Stomach (tissue), 4 donors: ENCODE data around the gene PIANP.
A peak's percentile ranks its signal among the peaks of the same experiment; 100 is the strongest.

Experiments
- CTCF ChIP-seq, 7 experiments: fragments of 450-650 bp in 4 of 7; fragments of 200-600 bp in 3 of 7; sonication (generic) in 3 of 7; IDR thresholded peaks; one replicate each; pipeline ENCODE4 v1.5.1; 2016 to 2019; ENCODE audit warnings: antibody characterized with exemption in 7 of 7, control low read depth in 2 of 7, mild to moderate bottlenecking in 1 of 7
- EP300 ChIP-seq: sonication (generic); formaldehyde crosslinking; IDR thresholded peaks from one replicate; pipeline ENCODE4 v1.6.1; 2017; ENCODE audit warnings: antibody characterized with exemption
- POLR2A ChIP-seq, 4 donors: fragments of 450-650 bp; IDR thresholded peaks; one replicate each; pipeline ENCODE4 v1.6.1; 2016; ENCODE audit warnings: antibody characterized with exemption in 4 of 4, control low read depth in 2 of 4, mild to moderate bottlenecking in 1 of 4, moderate library complexity in 1 of 4
- POLR2AphosphoS5 ChIP-seq, 3 donors: sonication (generic); formaldehyde crosslinking; IDR thresholded peaks; one replicate each; pipeline ENCODE4 v1.6.1; 2016; ENCODE audit warnings: antibody characterized with exemption in 3 of 3

GRCh38 chr12:6723607-6724408 is 23.2 kb upstream of the PIANP start, which contains the start of gene COPS7A:
- TF ChIP-seq CTCF (IDR thresholded peaks at IDR 0.05) (peak in 1 of 7 experiments; percentile 20), POLR2AphosphoS5 (IDR thresholded peaks at IDR 0.05) (peak; percentile 79 to 93 (median 82)), EP300 (no peak), POLR2A (IDR thresholded peaks at IDR 0.05) (peak in 1 of 4 donors; percentile 14)
